ENCODE results near the gene CDR2L.
"Not testable (repeated sequence)": the region's sequence is repeated elsewhere in the genome, so short reads cannot be mapped to it uniquely, and the experiment has no call there.

The CDR2L gene

DNA sequence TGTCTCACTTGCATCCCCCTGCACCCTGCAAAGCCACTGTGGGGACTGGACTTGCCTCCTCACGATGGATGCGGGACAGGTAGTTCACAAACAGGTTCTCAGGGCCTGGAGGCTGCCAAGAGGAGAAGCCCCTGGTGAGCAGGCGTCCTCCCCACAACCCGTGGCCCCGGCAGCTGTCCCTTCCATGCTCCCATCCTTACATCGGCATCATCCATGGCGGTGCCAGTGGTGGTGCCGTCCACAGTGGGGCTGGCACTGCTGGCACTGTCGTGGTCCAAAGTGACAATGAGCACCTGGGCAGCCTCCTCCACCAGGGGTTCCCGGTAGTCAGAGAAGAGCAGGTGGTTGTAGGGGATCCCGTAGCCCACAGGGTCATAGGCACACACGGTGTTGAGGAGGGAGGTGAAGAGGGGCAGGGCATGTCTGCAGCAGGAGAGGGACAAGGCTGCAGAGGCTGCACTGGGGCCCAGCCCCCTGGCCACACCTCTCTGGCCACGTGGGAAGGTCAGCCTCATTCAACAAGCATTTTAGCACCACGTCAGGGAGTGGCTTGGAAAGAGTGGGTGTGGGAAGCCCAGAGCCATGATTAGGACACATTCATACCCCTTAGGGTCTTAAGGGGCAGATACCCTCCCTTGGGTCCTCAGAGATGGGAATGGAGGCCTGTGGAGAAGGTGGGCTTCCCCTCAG, 27.5 kb upstream of the CDR2L start:
- DNase-seq (ENCODE audit: low spot score) = peak; percentile 63

DNA sequence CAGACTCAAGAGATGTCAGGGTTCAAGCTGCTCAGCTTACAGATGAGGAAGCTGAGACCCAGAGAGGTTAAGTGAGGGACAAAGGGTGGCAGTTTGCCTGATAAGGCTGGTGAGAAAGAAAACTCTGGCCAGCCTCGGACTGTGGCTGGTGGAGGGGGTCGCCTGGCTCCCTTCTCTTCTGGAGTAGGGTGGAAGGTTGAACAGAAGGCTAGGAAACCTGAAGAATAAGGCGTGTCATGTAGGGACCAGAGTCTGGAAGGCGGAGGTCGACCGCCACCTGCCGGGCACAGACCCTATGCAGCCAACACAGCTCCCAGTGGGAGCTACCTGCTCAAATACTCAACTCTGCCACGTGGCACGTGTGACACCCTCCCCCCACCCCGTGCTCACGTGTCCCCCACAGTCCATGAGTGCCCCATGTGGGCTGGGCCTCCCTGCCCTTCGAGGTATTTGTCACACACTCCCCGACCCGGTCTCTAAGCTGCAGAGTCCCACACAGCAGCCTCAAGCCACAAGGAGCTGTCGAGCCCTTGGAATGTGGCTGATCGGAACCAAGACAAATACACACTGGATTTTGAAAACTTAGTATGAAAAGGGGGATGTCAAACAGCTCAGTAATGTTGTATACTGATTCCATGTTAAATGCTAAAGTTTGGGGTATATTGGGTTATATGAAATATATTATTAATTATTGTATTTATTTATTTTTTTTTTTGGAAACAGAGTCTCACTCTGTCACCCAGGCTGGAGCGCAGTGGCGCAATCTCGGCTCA, 26.7 kb upstream of the CDR2L start:
- peak; percentile 51 for DNase-seq (ENCODE audit: low spot score)

- DNase-seq (ENCODE audit: low spot score) = peak; percentile 94
Measured at GRCh38 chr17:74961657-74962350, 25.6 kb upstream of the CDR2L start.

DNA sequence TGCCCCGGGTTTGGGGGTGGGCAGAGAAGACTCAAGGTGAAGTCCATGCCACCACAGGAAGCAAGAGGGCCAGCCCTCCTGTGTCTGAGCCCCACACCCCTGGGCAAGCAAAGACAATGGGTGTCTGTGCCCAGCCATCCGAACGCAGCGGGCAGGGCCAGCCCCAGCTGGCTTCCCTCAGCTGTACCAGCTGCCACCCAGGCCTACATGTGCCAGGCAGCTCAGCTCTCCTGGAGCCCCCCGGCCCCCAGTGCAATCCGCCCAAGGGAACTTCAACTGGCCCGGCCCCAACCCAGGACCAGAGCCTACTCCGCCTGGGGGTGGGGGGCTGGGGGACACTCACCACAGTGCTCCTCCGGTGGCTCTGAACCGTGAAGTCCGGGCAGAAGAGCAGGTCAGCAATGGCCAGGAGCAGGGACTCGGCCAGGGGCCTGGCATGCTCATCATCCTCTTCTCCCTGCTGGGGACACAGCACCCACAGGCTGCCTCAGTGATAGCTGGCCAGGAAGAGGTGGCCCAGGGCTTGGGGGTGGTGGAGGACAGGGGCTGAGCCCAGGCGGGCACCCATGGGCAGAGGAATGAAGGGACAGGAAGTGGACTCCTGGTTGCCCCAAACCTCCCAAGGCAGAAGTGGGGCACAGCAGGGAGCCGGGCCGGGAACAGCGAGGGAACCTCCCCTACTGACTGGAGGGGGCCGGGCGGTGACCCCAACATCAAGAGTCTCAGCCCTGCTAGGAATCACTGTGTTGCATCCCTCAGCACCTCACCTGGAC, 24.6 kb upstream of the CDR2L start:
- no peak for DNase-seq (ENCODE audit: low spot score)

- DNase-seq (ENCODE audit: low spot score) = no peak
Measured at GRCh38 chr17:74963656-74964055, 23.8 kb upstream of the CDR2L start.

- DNase-seq (ENCODE audit: low spot score) = no peak
Measured at GRCh38 chr17:74964246-74964761, 23.1 kb upstream of the CDR2L start.

DNA sequence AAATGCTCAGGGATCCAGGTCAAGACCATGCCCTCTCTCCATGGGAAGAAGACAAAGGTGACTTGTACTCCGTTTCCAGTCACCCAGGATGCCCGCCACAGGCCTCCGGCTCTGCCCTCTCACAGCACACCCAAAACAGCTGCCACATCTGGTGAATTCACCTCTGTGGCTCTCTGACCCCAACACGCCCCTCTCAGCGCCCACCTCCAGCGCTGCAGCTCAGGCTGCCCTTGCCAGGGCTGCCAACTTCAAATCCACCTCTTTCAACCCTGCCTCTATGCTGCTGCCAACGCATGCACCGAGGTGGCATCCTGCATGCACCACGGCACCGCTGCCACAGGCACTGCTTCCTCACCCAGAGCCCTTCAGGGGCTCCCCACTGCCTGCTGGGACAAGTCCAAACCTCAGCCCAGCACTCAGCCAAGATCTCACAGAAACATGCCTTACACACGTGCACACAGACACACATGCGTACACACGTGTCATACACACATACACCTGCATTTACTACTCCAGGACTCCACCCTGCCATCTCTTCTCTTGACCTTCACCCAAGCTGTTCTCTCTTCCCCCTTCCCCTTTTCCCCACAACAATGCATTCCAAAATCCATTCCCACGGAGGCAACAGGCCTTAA, 22.3 kb upstream of the CDR2L start:
- DNase-seq (ENCODE audit: low spot score) = no peak

DNA sequence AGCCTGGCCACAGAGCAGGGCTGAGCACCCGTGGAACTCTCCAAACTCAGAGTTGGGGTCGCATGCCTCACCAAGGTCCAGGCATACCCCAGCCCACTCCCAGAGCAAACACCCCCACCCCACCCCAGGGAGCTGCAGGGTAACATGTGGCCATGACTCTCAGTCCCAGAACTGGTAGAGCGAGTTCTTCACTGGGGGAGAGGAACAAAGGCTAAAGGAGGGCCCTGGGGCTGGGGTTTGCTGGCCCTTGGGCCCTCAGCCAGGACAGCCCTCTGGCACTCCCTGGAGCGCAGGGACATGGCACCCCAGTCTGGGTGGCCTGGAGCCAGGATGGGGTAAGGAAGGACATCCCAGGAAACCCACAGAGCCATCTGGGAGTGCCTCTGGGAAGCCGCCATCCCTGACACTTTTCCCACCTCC, 19.1 kb upstream of the CDR2L start:
- no peak for DNase-seq (ENCODE audit: low spot score)

DNA sequence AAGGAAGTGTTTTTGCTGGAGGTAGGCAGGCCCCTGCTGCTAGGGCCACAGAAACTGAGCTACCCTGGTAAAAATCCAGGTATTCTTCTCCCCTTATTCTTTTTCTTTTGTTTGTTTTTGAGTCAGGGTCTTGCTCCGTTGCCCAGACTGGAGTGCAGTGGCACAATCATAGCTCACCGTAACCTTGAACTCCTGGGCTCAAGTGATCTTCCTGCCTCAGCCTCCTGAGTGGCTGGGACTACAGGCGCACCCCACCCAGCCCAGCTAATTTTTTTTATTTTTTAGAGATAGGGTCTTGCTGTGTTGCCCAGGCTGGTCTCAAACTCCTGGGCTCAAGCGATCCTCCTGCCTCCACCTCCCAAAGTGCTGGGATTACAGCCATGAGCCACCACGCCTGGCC, 17.9 kb upstream of the CDR2L start:
- DNase-seq (ENCODE audit: low spot score) = not testable (repeated sequence)

DNA sequence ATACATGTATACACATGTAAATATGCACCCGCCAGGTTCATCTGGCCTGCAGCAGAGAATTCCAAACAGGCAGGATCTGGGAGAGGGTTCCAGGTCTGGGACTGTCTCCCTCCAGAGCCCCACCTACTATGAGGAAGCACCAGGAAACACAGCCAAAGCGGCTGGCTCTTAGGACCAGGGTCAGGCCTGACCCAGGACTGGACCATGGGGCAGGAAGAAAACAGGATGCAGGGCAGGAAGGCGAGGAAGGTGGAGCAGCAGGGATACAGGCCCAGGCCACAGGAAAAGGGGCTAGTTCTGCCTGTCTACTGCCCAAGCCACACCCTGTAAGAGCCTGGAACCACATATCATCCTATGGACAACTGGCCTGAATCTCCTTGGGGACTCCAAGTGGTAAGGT, 17.0 kb upstream of the CDR2L start:
- DNase-seq (ENCODE audit: low spot score) = no peak

DNA sequence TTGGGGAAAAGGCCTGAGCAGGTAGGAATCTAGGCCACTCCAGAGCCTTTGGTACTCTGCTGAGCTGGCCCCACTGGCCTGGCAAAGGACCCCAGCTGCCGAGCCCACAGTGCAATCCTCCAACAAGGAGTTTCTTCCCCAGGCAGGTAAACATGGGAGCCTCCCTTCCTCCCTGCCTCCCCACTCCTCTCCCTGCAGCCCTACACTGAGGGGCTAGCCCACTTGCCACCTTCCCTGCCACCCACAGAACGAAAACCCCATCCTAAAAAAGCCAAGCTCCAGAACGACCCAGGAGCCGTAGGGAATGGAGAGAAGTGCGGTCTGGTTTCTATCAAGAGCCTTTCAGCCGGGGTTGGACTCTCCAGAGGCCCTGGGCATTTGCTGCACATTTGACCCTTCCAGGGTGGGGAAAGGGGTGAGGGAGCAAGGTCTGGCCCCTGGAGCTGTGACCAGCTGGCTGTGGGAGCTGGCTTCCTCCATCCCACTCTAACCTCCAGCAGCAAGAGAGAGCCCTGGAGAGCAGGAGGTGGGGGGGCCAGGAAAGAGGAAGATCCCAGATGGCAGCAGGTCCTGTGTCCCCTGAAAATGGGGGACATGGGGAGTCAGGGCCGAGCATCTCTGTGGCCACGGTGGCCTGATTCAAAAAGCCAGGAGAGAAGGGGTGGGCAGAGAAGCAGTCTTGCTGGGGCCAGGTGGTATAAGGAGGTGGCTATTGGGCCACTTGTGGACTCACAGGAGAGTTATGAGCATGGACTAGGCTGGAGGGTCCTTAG, 16.2 kb upstream of the CDR2L start:
- DNase-seq (ENCODE audit: low spot score) = no peak

DNA sequence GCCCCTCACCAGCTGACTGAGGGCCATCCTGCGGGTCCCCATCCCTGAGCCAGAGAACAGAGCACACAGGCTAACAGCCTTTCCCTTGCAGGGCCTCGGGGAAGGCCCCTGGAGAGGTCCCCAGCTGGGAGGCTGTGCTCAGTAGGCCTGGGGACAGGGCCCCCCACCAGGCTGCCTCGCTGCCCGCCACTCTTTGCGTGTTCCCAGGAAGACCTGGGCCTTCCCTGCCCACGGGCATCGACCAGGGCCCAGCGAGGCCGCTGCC, 15.7 kb upstream of the CDR2L start:
- no peak for DNase-seq (ENCODE audit: low spot score)

- peak; percentile 68 for DNase-seq (ENCODE audit: low spot score)
Measured at GRCh38 chr17:74972107-74972972, 15.1 kb upstream of the CDR2L start, which contains the start of gene HID1. Gene HID1 (minus strand): TSS chr17:74972759. CDS start chr17:74972656, 103 bp downstream.

GRCh38 chr17:74972973-74973328, 14.5 kb upstream of the CDR2L start:
- no peak for DNase-seq (ENCODE audit: low spot score)

DNA sequence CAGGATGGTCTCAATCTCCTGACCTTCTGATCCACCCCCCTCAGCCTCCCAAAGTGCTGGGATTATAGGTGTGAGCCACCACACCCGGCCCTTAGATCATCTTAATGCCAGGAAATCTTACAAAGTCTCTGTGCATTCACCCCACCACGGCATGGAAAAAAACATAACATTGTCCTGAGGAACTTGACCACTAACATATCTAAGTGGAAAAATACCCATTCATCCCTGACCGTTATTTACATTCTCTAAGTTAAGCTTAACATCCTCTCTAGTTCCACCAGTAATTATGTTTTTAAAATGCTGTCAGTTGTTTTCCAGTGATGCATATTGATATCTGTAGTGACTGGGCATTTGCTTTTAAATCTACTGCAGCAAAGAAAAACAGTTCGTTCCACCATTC, 11.5 kb upstream of the CDR2L start:
- DNase-seq (ENCODE audit: low spot score) = no peak

GRCh38 chr17:74977802-74978201, 9.6 kb upstream of the CDR2L start:
- no peak for DNase-seq (ENCODE audit: low spot score)

GRCh38 chr17:74978240-74978639, 9.2 kb upstream of the CDR2L start:
- DNase-seq (ENCODE audit: low spot score) = no peak

DNA sequence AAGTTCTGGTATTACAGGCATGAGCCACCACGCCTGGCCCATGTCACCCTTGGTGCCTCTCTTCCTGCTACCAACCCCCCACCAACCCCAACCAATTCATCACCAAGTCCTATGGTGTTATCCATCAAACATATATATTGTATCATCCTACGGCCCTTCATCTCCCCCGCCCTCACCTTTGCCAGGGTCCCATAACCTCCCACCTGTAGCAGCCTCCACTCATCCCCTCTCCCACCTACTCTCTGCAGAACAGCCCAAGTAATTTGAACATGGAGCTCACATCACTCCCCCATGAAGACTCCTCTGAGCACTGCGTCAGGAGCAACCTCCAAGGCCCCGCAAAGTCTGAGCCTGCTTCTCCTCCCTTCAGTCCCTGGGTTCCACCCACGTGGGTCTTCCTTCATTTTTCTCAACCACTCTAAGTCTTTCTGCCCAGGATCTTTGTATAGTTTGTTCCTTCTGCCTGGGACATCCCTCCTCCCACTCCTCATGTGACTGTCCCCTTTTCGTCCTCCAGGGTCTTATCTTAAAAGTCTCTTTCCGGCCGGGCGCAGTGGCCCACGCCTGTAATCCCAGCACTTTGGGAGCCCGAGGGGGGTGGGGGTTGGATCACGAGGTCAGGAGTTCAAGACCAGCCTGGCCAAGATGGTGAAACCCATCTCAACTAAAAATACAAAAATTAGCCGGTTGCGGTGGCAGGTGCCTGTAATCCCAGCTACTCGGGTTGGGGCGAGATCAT, 7.9 kb upstream of the CDR2L start:
- DNase-seq (ENCODE audit: low spot score) = no peak

GRCh38 chr17:74981318-74981978, 6.0 kb upstream of the CDR2L start:
- DNase-seq (ENCODE audit: low spot score) = no peak
